K562 (cell line): ENCODE measurements around the gene CCDC3. TPM values are rescaled to one million over a fixed set of nuclear protein-coding genes. Genes with fewer than 3 reads are reported as not detected.

Source experiments
- ARID3B ChIP-seq: fragments of 250-450 bp; sonication (Bioruptor Pico); IDR thresholded peaks from 2 replicates; pipeline ENCODE4 v1.4.0; 2020; ENCODE audit warnings: borderline replicate concordance
- EHMT2 ChIP-seq: fragments of 450-650 bp; IDR thresholded peaks from 2 replicates; pipeline ENCODE4 v1.6.1; 2018; ENCODE audit warnings: antibody characterized with exemption
- ERF ChIP-seq: fragments of 450-650 bp; formaldehyde crosslinking; IDR thresholded peaks from 2 replicates; pipeline ENCODE4 v1.4.0; 2020; ENCODE audit warnings: mild to moderate bottlenecking, mixed read lengths
- ESRRA ChIP-seq: fragments of 450-650 bp; IDR thresholded peaks from 2 replicates; pipeline ENCODE4 v1.6.1; 2014; ENCODE audit warnings: low read depth, mild to moderate bottlenecking, moderate library complexity, borderline replicate concordance
- FUS ChIP-seq: fragments of 200-400 bp; formaldehyde crosslinking; optimal IDR thresholded peaks from 2 replicates; pipeline ENCODE3; 2017; ENCODE audit warnings: low read depth, low read length
- ZNF146 ChIP-seq: IDR thresholded peaks from one replicate; pipeline ENCODE4 v1.6.1; 2018; ENCODE audit warnings: missing compliant biosample characterization; ENCODE audit not compliant: unreplicated experiment
- ZNF644 ChIP-seq: fragments of 200-800 bp; sonication (Bioruptor generic); IDR thresholded peaks from 2 replicates; pipeline ENCODE4 v1.6.1; 2016; ENCODE audit warnings: low read depth, missing genetic modification characterization, missing compliant biosample characterization
- polyA plus RNA-seq, 8 experiments: library from polyadenylated mRNA; depleted of rRNA in 4 of 8; stranded (reverse) in 5 of 8; unstranded in 3 of 8; fragments of >200 nt; fragmentation: Nextera tagmentation in 2 of 8; fragmentation: Illumina TruSeq in 1 of 8; extraction: Ambion mirVana in 2 of 8; extraction: Trizol in 1 of 8; gene quantifications; 2 replicates each; pipeline versions ENCODE4 v1.2.1 to v1.2.3, GENCODE V29; 2011 to 2014; ENCODE audit warnings: inconsistent platforms in 1 of 8, missing spikeins in 1 of 8
- total RNA-seq, 7 experiments: library from RNA; depleted of rRNA in 6 of 7; stranded (reverse); fragments of >200 nt in 6 of 7; fragmentation: Illumina TruSeq in 2 of 7; extraction: Trizol in 2 of 7; gene quantifications; 2 replicates each; pipeline versions ENCODE4 v1.2.1 to v1.2.3, GENCODE V29; 2011 to 2021; ENCODE audit warnings: low replicate concordance in 1 of 7
- TF ChIP-seq, protein P1 (sequence below): fragments of 450-650 bp; IDR thresholded peaks from 2 replicates; pipeline ENCODE4 v1.6.1; 2017; ENCODE audit warnings: antibody characterized with exemption, mild to moderate bottlenecking

Gene CCDC3
- total and polyA plus RNA-seq, 9 of the 15 experiments (the other 6 are each of a cell fraction or from before 2014, with no cell fraction given), result not detected

DNA sequence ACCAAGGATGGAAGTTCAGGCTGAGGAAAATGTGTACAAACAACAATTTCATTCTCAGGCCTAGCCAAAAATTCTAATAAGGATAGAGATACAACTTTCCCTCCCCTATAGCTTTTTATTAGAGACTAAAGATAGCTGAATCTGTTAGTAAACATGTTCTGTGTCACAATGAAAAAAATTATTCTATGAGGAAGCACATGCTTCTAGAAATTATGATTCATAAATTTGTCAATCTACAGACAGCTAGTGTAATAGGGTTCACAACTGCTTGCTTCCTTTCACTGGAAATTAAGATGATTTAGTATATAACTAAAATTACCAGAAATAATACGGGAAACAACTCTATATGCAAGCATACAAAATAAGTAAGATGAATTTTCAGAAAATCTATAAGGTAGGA, 56.6 kb downstream of the CCDC3 start (continued):
- TF ChIP-seq FUS, result no peak
- no peak for TF ChIP-seq ESRRA
- TF ChIP-seq, protein P1, sequence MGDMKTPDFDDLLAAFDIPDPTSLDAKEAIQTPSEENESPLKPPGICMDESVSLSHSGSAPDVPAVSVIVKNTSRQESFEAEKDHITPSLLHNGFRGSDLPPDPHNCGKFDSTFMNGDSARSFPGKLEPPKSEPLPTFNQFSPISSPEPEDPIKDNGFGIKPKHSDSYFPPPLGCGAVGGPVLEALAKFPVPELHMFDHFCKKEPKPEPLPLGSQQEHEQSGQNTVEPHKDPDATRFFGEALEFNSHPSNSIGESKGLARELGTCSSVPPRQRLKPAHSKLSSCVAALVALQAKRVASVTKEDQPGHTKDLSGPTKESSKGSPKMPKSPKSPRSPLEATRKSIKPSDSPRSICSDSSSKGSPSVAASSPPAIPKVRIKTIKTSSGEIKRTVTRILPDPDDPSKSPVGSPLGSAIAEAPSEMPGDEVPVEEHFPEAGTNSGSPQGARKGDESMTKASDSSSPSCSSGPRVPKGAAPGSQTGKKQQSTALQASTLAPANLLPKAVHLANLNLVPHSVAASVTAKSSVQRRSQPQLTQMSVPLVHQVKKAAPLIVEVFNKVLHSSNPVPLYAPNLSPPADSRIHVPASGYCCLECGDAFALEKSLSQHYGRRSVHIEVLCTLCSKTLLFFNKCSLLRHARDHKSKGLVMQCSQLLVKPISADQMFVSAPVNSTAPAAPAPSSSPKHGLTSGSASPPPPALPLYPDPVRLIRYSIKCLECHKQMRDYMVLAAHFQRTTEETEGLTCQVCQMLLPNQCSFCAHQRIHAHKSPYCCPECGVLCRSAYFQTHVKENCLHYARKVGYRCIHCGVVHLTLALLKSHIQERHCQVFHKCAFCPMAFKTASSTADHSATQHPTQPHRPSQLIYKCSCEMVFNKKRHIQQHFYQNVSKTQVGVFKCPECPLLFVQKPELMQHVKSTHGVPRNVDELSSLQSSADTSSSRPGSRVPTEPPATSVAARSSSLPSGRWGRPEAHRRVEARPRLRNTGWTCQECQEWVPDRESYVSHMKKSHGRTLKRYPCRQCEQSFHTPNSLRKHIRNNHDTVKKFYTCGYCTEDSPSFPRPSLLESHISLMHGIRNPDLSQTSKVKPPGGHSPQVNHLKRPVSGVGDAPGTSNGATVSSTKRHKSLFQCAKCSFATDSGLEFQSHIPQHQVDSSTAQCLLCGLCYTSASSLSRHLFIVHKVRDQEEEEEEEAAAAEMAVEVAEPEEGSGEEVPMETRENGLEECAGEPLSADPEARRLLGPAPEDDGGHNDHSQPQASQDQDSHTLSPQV, result no peak
- TF ChIP-seq ARID3B (CRISPR knock-in tag), result no peak
- no peak for TF ChIP-seq ERF (CRISPR knock-in tag)
- no peak for TF ChIP-seq ZNF146
- no peak for TF ChIP-seq ZNF644 (tag)
- TF ChIP-seq EHMT2, result no peak
